GM19397 (cell line): Measurements from ENCODE around the gene PDCD11.

ENCODE experiments used
- ATAC-seq: cut with Tn5 transposase; IDR thresholded peaks from one replicate; pipeline ENCODE4 v1.9.1; 2021; ENCODE audit warnings: mild to moderate bottlenecking, moderate library complexity; ENCODE audit not compliant: unreplicated experiment

PDCD11 gene

GRCh38 chr10:103450201-103450695 lies 53.8 kb downstream of the PDCD11 start:
- no peak for ATAC-seq

- no peak for ATAC-seq
These were observed 54.8 kb downstream of the PDCD11 start for GRCh38 chr10:103451091-103451813.

GRCh38 chr10:103451831-103452505 lies 55.5 kb downstream of the PDCD11 start, which contains the start of gene CALHM2:
CALHM2 (minus strand) TSS chr10:103452370; CDS start chr10:103449941, 2,429 bp downstream.
- peak; percentile 53 for ATAC-seq

GRCh38 chr10:103452506-103453230 lies 56.2 kb downstream of the PDCD11 start:
- ATAC-seq: no peak

- no peak for ATAC-seq
These were observed 57.6 kb downstream of the PDCD11 start for GRCh38 chr10:103454026-103454425.

GRCh38 chr10:103455235-103455634 lies 58.8 kb downstream of the PDCD11 start:
- ATAC-seq: no peak

GRCh38 chr10:103456074-103456660 lies 59.7 kb downstream of the PDCD11 start:
- ATAC-seq: no peak

GRCh38 chr10:103457176-103457712 lies 60.8 kb downstream of the PDCD11 start:
- no peak for ATAC-seq

- ATAC-seq: no peak
These were observed 61.6 kb downstream of the PDCD11 start for GRCh38 chr10:103457896-103458583.

GRCh38 chr10:103458720-103459119 lies 62.3 kb downstream of the PDCD11 start, which contains the start of gene CALHM1:
CALHM1 (minus strand) TSS chr10:103458900; CDS start chr10:103458751, 149 bp downstream.
- ATAC-seq: no peak

- ATAC-seq: no peak
These were observed 63.2 kb downstream of the PDCD11 start for GRCh38 chr10:103459615-103460014.

GRCh38 chr10:103463499-103463898 lies 67.1 kb downstream of the PDCD11 start:
- ATAC-seq: no peak

- ATAC-seq: no peak
These were observed 69.2 kb downstream of the PDCD11 start for GRCh38 chr10:103465411-103466179.

- ATAC-seq: no peak
These were observed 70.3 kb downstream of the PDCD11 start for GRCh38 chr10:103466734-103467133.

GRCh38 chr10:103467406-103467805 lies 71.0 kb downstream of the PDCD11 start:
- no peak for ATAC-seq

GRCh38 chr10:103469201-103469600 lies 72.8 kb downstream of the PDCD11 start:
- no peak for ATAC-seq

GRCh38 chr10:103470761-103471653 lies 74.6 kb downstream of the PDCD11 start:
- peak; percentile 85 for ATAC-seq

- no peak for ATAC-seq
These were observed 75.6 kb downstream of the PDCD11 start for GRCh38 chr10:103472005-103472404.
